ENCODE measurements around the gene PPID. TPM values are rescaled to one million over a fixed set of nuclear protein-coding genes. Genes with fewer than 3 reads are reported as not detected.
"Not testable (repeated sequence)": the region's sequence is repeated elsewhere in the genome, so short reads cannot be mapped to it uniquely, and the experiment has no call there.

The PPID gene
- polyA plus RNA-seq, 10 donors, result 38.7 to 61.9 (median 50.1) TPM

GRCh38 chr4:158741326-158742021 lies 18.3 kb upstream of the PPID start:
- no peak for DNase-seq

GRCh38 chr4:158739600-158739999 lies 16.4 kb upstream of the PPID start:
- no peak for DNase-seq

- DNase-seq, result no peak
These were observed 15.7 kb upstream of the PPID start for GRCh38 chr4:158738866-158739265.

- DNase-seq, result peak; percentile 43 to 72 (median 52)
These were observed 6.7 kb upstream of the PPID start for GRCh38 chr4:158729716-158730559.

GRCh38 chr4:158728236-158728635 lies 5.0 kb upstream of the PPID start:
- DNase-seq, result no peak

- DNase-seq, result no peak
These were observed 3.4 kb upstream of the PPID start for GRCh38 chr4:158726633-158727032.

GRCh38 chr4:158724637-158725036 lies 1.4 kb upstream of the PPID start:
- DNase-seq, result no peak

- peak; percentile 21 to 62 (median 22) for DNase-seq
These were observed 792 bp downstream of the PPID start for GRCh38 chr4:158722291-158722916.

- no peak for DNase-seq
These were observed 1.5 kb downstream of the PPID start for GRCh38 chr4:158721680-158722079.

- no peak for DNase-seq
These were observed 7.4 kb downstream of the PPID start for GRCh38 chr4:158715802-158716201.

- no peak for DNase-seq
These were observed 8.3 kb downstream of the PPID start for GRCh38 chr4:158714937-158715336.

- not testable (repeated sequence) for DNase-seq
These were observed 10.6 kb downstream of the PPID start for GRCh38 chr4:158712622-158713021.

GRCh38 chr4:158710814-158711213 lies 12.4 kb downstream of the PPID start:
- no peak for DNase-seq

GRCh38 chr4:158704274-158704673 lies 18.9 kb downstream of the PPID start:
- no peak for DNase-seq

GRCh38 chr4:158688813-158689212 lies 34.4 kb downstream of the PPID start:
- no peak for DNase-seq

GRCh38 chr4:158682066-158682465 lies 41.1 kb downstream of the PPID start:
- peak; percentile 3 to 60 (median 10) for DNase-seq

- no peak for DNase-seq
These were observed 41.6 kb downstream of the PPID start for GRCh38 chr4:158681629-158682028.

GRCh38 chr4:158678767-158679166 lies 44.4 kb downstream of the PPID start:
- no peak for DNase-seq

- no peak for DNase-seq
These were observed 47.1 kb downstream of the PPID start for GRCh38 chr4:158676076-158676475.

GRCh38 chr4:158673633-158674032 lies 49.6 kb downstream of the PPID start:
- no peak for DNase-seq

GRCh38 chr4:158671915-158672806 lies 51.0 kb downstream of the PPID start, which contains the start of gene ETFDH:
Gene ETFDH, plus strand, starts transcription at chr4:158672296. Its CDS starts 161 bp downstream, at chr4:158672457.
- peak; percentile 100 for DNase-seq

- DNase-seq, result no peak
These were observed 51.6 kb downstream of the PPID start, which contains the start of gene C4orf46 for GRCh38 chr4:158671665-158671914. Gene C4orf46, minus strand, starts transcription at chr4:158671887. Its CDS starts 86 bp downstream, at chr4:158671801.
